ENCODE results near the gene TNFSF13.

Gene TNFSF13, protein sequence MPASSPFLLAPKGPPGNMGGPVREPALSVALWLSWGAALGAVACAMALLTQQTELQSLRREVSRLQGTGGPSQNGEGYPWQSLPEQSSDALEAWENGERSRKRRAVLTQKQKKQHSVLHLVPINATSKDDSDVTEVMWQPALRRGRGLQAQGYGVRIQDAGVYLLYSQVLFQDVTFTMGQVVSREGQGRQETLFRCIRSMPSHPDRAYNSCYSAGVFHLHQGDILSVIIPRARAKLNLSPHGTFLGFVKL

DNA sequence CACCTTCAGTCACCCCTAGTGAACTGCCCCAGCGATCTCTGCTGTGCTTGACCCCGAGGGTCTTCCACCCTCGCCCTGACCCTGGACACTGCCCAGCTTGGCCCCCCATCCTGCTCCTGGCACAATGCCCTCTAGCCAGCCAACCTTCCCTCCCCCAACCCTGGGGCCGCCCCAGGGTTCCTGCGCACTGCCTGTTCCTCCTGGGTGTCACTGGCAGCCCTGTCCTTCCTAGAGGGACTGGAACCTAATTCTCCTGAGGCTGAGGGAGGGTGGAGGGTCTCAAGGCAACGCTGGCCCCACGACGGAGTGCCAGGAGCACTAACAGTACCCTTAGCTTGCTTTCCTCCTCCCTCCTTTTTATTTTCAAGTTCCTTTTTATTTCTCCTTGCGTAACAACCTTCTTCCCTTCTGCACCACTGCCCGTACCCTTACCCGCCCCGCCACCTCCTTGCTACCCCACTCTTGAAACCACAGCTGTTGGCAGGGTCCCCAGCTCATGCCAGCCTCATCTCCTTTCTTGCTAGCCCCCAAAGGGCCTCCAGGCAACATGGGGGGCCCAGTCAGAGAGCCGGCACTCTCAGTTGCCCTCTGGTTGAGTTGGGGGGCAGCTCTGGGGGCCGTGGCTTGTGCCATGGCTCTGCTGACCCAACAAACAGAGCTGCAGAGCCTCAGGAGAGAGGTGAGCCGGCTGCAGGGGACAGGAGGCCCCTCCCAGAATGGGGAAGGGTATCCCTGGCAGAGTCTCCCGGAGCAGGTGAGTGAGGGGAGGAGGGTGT is at the start of gene TNFSF13:
Gene TNFSF13 (plus strand): TSS at position 207 of the 776 bp plus-strand sequence. CDS start 290 bp downstream, at position 497.
- DNase-seq (ENCODE audit: low spot score), result peak; percentile 18

DNA sequence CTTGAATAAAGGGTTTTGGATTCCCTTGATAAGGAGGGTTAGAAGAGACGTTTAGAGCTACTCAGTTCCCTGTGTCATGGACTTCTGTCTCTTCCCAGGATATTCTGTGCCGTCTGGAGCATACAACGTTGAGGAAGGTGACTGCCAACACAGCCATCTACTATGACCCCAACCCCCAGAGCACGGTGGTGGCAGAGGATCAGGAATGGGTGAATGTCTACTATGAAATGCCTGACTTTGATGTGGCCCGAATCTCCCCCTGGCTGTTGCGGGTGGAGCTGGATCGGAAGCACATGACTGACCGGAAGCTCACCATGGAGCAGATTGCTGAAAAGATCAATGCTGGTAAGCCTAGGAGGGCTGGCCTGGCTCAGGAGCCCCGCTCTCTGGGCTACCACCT is 49.7 kb upstream of the TNFSF13 start:
- DNase-seq (ENCODE audit: low spot score), result no peak

DNA sequence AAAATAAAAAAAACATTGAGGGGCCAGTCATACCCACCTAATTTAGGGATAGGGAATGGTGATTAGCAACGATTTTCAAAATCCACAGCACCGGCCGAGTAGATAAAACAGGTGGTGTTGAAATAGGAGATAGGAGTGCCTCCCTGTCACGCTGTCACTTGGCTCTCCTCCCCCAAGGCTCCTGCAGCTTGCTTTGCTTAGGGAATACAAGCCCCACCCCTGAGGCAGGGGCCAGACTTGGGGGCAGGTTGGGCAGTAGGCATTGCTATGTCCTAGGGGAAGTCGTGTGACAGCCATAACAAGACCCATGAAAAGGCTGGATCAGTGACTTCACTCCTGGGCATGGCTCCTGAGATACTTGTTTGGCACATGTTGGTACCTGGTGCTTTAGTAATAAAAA is 48.6 kb upstream of the TNFSF13 start:
- DNase-seq (ENCODE audit: low spot score), result no peak

DNA sequence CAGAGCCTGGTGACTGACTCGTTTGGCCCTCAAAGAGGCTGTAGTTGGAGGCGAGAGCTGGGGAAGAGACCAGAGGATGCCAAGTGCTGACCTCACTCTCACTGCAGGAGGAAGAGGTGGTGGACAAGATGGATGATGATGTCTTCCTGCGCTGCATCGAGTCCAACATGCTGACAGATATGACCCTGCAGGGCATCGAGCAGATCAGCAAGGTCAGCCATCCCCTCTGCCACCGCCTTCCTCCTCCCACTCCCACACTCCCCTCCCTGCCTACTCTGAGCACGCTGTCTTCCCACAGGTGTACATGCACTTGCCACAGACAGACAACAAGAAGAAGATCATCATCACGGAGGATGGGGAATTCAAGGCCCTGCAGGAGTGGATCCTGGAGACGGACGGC is 47.4 kb upstream of the TNFSF13 start:
- DNase-seq (ENCODE audit: low spot score), result no peak

DNA sequence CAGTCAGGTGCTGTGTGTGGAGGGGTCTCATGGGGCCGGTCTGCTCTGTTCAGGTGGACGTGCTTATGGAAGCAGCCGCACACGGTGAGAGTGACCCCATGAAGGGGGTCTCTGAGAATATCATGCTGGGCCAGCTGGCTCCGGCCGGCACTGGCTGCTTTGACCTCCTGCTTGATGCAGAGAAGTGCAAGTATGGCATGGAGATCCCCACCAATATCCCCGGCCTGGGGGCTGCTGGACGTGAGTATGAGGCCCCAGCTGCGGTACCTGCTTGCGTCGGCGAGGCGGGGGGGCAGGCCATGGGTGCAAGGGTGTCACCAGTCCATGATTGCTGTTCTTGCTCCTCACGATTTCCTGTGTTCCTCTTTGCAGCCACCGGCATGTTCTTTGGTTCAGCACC is 46.4 kb upstream of the TNFSF13 start:
- no peak for DNase-seq (ENCODE audit: low spot score)

DNA sequence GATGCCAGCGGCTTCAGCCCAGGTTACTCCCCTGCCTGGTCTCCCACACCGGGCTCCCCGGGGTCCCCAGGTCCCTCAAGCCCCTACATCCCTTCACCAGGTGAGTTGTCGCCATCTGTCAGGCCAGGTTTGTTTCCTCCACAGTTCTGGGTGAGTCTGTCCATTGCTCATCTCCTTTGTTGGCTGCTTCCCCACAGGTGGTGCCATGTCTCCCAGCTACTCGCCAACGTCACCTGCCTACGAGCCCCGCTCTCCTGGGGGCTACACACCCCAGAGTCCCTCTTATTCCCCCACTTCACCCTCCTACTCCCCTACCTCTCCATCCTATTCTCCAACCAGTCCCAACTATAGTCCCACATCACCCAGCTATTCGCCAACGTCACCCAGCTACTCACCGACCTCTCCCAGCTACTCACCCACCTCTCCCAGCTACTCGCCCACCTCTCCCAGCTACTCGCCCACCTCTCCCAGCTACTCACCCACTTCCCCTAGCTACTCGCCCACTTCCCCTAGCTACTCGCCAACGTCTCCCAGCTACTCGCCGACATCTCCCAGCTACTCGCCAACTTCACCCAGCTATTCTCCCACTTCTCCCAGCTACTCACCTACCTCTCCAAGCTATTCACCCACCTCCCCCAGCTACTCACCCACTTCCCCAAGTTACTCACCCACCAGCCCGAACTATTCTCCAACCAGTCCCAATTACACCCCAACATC is 45.6 kb upstream of the TNFSF13 start:
- no peak for DNase-seq (ENCODE audit: low spot score)

DNA sequence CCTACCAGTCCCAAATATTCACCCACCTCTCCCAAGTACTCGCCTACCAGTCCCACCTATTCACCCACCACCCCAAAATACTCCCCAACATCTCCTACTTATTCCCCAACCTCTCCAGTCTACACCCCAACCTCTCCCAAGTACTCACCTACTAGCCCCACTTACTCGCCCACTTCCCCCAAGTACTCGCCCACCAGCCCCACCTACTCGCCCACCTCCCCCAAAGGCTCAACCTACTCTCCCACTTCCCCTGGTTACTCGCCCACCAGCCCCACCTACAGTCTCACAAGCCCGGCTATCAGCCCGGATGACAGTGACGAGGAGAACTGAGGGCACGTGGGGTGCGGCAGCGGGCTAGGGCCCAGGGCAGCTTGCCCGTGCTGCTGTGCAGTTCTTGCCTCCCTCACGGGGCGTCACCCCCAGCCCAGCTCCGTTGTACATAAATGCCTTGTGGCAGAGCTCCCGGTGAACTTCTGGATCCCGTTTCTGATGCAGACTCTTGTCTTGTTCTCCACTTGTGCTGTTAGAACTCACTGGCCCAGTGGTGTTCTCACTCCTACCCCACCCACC is 44.6 kb upstream of the TNFSF13 start:
- DNase-seq (ENCODE audit: low spot score), result no peak

DNA sequence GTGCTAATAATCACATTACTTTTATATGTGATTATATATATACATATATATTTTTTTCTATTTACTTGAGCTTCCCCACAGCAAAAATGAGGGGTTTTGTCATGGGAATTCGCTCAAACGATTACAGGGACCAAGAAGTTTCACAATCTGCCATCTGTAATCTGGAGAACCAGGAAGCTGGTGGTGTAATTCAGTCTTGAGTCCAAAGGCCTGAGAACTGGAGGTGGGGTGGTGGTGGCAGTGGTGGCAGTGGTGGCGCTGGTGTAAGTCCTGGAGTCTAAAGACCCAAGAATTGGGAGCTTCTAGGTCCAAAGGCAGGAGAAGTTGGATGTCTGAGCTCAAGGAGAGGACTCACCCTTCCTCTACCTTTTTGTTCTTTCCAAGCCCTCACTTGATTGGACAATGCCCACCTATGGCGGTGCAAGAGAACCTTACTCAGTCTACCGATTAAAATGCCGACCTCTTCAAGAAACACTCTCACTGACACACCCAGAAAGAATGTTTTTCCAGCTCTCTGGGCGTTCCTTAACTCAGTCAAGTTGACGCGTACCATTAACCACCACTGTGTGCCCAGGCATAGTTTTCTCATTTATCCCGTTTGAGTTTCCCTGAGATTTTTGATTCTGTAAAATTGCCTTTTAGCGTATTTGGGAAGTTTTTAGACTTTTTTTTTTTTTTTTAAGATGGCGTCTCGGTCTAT is 42.5 kb upstream of the TNFSF13 start:
- DNase-seq (ENCODE audit: low spot score), result no peak

DNA sequence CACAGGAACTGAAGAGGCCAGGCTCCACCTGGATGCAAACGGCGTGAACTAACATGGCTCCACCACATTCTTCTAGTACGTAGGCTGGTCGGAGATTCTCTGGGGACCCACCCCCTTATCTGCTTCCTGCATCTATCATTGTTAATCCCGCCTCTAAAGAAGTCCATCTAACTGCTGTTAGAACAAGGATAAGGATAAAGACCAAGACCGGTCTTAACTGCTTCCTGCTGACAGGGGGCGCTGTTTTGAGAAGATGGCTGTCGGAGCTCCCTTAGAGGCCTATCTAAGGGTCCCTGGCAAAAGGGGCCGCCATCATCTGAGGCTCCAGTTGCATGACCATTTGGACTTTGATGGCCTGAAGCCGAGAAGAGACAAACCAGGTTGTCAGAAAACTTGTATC is 35.5 kb upstream of the TNFSF13 start:
- no peak for DNase-seq (ENCODE audit: low spot score)

DNA sequence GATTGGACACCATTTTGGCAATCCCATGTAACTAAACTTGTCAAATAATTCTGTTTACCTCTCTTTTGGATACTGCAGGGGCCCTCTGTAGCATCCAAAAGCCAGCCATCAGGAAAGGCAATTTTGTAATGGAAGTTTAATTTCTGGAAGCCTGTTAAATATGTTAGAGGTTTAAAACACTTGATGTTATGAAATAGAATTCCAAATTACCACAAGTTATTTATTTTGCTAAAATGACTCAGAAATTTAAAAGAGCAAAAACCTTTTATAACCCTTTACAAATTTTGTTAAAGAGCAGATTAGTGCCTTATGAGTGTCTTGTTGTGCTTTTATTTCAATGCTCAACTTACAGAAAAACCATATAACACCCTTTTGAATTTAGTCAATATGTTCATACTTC is 29.7 kb upstream of the TNFSF13 start:
- no peak for DNase-seq (ENCODE audit: low spot score)

DNA sequence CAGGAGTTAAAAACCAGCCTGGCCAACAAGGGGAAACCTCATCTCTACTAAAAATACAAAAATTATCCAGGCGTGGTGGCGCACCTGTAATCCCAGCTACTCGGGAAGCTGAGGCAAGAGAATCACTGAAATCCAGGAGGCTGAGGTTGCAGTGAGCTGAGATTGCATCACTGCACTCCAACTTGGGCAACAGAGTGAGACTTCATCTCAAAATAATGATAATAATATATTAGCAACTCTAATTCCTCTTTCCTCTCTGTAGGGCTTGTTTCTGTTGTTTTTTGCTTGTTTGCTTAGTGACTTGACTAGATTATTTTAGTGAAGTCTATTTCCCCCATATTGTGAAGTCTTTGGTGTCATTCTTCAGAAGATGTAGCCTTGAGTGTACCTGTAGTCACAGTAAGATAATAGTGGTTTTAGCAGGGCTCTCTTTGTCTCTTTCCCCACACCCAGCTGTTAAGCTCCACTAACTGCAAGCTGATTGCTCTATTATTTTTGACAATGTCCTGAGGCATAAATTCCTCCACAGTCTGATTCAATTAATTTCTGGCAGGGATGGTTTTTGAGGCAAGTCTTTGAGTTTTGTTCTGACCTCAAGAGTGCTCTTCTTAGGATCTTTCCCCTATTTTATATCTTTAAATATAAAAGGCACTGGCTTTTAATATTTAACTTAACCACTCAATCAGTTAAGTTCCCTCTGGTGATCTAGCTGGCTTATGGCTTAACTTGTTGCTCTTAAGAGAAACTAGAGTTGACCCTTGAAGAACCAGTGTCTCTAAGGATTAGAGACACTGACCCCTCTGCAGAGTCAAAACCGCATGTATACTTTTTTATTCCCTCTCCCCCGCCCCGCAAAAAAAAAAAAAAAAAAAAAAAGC is 28.3 kb upstream of the TNFSF13 start:
- no peak for DNase-seq (ENCODE audit: low spot score)

DNA sequence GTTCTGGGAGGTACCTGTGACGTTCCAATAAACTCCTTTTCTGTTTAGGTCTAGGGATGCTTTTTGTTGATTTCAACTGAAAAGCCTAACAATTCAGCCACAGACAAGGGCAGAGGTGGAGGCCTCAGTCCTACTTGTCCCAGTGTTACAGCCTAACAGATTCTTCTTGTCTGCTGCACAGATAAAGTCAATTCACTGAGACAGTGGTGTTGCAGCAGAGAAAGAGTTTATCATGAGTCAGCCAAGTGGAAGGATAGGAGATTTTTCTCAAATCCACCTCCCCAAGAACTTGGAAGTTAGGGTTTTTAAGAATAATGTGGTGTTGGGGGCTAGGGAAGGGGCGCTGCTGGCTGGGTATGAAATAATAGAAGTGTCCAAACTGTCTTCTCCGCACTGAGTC is 20.5 kb upstream of the TNFSF13 start:
- no peak for DNase-seq (ENCODE audit: low spot score)

DNA sequence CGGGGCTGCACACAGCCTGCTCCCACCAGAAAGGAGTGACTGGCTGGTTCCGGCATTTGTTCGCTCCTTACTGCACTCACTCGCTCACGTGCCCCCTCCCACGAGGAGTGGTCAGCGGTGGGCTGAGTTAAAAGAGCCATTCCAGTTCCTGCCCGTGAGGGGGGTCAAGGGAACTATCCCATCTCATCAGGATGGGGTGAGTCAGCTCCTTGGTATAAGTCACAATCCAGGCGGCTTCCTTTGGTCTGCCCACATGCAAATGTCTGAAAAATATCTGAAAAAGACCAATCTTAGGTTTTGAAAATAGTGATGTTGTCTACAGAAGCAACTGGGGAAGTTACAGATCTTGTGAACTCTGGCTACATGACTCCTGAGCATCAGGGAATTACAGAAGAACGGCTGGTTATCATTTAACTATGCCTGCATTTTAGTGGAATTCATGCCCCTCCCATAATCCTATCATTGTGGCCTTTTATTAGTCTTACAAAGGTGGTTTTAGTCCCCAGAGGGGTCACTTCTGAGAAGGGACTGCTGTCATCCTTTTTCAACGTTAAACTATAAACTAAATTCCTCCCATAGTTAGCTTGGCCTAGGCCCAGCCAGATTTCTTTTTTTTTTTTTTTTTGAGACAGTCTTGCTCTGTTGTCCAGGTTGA is 19.5 kb upstream of the TNFSF13 start:
- no peak for DNase-seq (ENCODE audit: low spot score)

DNA sequence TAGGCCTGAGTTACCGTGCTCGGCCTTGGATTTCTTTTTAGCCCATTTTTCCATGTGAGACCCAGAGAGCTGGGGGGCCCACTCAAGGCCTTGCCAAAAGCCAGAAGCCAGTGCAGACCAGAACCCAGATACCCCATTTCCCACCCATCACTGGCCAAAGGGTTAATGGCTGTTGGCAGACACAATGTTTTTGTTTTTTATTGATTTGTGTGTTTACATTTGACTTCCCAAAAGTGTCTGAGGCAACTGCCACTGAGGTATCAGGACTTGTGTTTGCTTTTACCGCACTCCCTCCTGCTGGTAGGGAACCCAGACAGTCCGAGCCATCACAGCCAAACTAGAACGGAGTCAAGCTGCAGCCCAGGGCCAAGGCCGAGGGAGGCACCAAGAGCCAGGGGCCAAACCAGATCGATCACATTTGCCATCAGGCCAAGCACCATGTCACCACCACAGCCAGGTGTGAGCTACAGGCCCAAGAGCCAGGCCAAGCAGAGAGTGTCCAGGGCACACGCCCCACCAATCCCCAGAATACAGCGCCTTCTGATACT is 17.4 kb upstream of the TNFSF13 start:
- no peak for DNase-seq (ENCODE audit: low spot score)

DNA sequence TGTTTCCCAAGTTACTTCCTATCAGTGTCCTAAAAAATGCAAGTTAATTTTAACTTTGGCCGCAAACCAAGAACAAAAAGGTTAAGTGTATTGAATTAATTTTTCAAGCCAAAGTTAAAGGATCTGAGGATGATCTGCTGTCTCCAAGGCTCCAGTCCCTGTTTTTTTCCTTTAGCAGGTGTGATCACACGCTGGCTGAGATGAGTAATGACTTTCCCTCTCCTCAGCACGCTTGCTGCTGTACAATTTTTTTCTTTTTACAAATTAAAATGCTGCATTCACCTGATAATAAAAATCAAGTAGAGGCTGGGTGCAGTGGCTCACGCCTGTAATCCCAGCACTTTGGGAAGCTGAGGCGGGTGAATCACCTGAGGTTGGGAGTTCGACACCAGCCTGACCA is 13.6 kb upstream of the TNFSF13 start:
- DNase-seq (ENCODE audit: low spot score), result no peak

DNA sequence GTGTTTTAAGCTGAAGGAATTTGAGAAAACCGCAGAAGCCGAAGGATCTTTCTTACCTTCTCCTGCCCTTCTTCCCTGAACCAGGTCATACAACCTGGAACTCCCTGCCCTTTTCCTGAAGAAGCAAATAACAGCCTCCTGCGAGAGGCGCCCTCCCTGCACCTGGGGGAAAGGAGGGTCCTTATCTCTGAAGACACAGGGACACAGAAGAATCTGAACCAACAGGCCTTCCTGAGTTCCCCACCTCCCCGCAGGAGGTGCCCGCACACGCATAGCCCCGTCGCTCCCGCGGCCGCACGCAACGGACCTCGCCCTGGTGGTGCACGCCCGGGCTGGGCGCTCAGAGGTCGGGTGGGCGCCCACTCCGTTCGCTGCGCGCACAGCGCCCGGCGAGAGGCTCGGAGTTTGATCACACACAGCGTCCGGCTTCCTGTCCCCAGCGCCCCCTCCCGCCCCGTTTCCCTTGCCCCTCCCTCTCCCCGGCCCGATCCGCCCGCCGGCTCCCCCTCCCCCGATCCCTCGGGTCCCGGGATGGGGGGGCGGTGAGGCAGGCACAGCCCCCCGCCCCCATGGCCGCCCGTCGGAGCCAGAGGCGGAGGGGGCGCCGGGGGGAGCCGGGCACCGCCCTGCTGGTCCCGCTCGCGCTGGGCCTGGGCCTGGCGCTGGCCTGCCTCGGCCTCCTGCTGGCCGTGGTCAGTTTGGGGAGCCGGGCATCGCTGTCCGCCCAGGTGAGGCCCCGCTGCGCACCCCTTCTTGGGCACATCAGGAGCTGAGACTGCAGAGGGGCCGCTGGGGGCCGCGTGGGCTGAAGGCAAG is 9.8 kb upstream of the TNFSF13 start, which contains the start of gene TNFSF12:
Gene TNFSF12 (plus strand): TSS at position 474 of the 816 bp plus-strand sequence. CDS start 96 bp downstream, at position 570.
- DNase-seq (ENCODE audit: low spot score), result peak; percentile 77

DNA sequence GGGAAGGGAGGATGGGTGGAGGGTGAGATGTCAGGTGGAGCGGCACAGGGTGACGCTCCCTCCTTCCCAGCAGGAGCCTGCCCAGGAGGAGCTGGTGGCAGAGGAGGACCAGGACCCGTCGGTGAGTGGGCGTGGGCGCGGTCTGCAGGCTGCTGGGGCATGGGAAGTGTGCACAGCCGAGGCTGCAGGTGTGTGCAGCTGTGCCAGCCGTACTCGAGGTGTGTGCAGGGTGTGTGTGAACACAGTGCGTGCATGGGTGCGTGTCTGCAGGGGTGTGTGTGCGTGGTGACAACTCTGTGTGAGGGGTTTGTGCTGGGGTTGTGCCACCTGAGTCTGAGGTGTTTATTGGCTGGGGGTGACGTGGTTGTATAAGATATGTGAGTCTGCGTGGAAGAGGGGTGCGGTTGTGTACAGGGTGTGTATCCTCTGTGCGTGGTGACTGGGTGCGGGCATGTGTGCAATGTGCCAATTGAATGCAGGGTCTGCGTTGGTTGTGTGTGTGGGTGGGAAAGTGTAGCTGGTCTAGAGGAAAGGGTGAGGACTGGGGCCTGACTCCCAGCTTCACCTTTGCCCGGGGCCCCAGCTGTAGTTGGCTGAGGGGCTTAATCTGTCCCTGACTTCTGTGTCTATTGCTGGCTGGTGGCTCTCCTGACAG is 9.0 kb upstream of the TNFSF13 start:
- peak; percentile 28 for DNase-seq (ENCODE audit: low spot score)

DNA sequence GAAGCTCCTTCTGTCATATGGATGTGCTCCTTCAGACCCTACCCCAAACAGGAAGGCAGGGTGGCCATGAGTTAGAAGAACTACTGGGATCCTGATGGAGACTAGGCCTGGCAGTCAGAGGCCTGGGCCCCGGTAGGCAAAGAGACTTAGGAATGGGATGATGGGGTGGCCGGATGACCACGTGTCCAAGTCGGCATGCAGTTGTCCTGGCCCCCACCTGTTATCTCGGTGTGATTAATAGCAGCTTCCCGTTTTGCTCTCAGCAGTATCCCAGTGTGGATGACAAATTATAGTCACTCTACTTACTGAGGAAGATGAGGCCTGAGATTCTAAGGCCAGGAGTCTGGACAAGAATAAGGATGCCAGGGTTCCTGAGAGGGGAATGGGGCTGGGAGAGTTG is 8.2 kb upstream of the TNFSF13 start:
- DNase-seq (ENCODE audit: low spot score), result no peak

DNA sequence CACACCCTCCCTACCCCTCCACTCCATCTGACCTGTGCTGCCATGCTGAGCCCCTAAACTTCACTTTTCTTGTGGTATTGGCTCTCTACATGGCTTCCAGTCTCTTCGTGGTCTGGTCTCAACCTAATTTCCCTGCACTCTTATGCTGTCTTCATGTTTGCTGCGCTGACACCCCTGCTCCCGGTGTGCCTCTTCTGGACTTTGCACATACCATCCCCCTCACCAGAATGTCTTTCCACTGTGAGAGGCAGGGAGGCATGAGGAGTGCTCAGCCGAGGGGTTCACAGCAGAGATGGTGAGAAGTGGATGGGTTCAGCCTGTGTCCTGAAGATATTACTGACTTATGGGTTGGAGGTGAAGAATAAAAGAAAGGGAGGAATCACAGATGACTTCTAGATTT is 7.2 kb upstream of the TNFSF13 start:
- DNase-seq (ENCODE audit: low spot score), result no peak

Data from AG20443 (cell line).